NT2/D1 (cell line): ENCODE measurements around the gene ARG1.
"Not testable (repeated sequence)": the region's sequence is repeated elsewhere in the genome, so short reads cannot be mapped to it uniquely, and the experiment has no call there.

Experiments
- DNase-seq: peaks from one replicate; pipeline ENCODE4 v3.0.0-alpha.2; 2011; ENCODE audit warnings: low read depth, low spot score
- H3K27me3 ChIP-seq: 2 replicates; pipeline ENCODE4 v1.6.0; 2011; ENCODE audit warnings: mild to moderate bottlenecking; ENCODE audit not compliant: insufficient read length, insufficient read depth
- H3K36me3 ChIP-seq: 2 replicates; pipeline ENCODE4 v1.6.1; 2011; ENCODE audit warnings: mild to moderate bottlenecking, low read length, mixed read lengths; ENCODE audit not compliant: insufficient read depth, insufficient read length
- H3K4me1 ChIP-seq: 2 replicates; pipeline ENCODE4 v1.5.1; 2011; ENCODE audit not compliant: insufficient read depth, insufficient read length
- H3K4me3 ChIP-seq: 2 replicates; pipeline ENCODE4 v1.5.1; 2011; ENCODE audit warnings: low read depth; ENCODE audit not compliant: insufficient read length
- H3K9ac ChIP-seq: 2 replicates; pipeline ENCODE4 v1.6.0; 2011; ENCODE audit warnings: low read depth; ENCODE audit not compliant: insufficient read length
- H3K9me3 ChIP-seq: 2 replicates; pipeline ENCODE4 v1.5.1; 2011; ENCODE audit warnings: mild to moderate bottlenecking, low read length; ENCODE audit not compliant: insufficient read depth
- SUZ12 ChIP-seq: IDR thresholded peaks from 2 replicates; pipeline ENCODE4 v1.6.1; 2011; ENCODE audit not compliant: insufficient read length, insufficient read depth; ENCODE audit errors: extremely low read depth
- YY1 ChIP-seq: IDR thresholded peaks from 2 replicates; pipeline ENCODE4 v1.6.1; 2011; ENCODE audit not compliant: insufficient read length, insufficient read depth
- ZNF274 ChIP-seq: IDR thresholded peaks from 2 replicates; pipeline ENCODE4 v1.6.1; 2011; ENCODE audit warnings: mild to moderate bottlenecking, low read depth, low read length

Gene ARG1

DNA sequence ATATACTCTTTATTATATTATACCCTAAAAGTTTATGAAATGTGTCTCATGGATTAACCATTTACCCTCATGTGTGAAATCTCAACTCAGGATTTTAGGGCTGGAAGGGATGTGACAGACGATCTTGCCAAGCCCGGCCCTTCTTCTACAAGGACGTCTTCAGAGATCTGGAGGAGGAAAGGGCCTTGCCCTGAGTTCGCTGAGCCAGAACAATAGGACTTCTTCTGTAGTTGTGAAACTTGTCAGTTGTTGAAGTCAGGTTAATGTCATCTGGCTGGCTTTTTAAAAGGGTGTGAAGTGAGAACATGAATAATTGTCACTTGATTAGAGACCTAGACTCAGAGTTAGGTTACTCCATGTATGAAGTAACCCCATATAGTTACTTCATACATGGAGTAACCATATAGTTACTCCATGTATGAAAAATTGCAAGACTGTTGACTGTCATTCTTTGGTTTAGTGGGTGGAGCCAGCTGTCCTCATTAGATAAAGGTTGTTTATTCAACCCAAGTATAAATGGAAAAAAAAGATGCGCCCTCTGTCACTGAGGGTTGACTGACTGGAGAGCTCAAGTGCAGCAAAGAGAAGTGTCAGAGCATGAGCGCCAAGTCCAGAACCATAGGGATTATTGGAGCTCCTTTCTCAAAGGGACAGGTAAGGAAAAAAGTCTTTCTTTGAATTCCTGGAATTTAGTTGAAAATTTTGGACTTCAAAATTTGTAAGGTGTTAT is at the start of gene ARG1:
Gene ARG1 (plus strand): TSS at position 541 of the 730 bp plus-strand sequence. CDS start 57 bp downstream, at position 598.
- TF ChIP-seq ZNF274: no peak
- no peak for TF ChIP-seq YY1
- no peak for TF ChIP-seq SUZ12
- Histone ChIP-seq H3K9me3 (no peaks in the 10 kb centered on the region), H3K36me3 (no peaks in the 10 kb centered on the region), H3K27me3 (no peaks in the 10 kb centered on the region), H3K4me3 (no peak within 1 kb of the TSS), H3K4me1 (no peaks in the 10 kb centered on the region), H3K9ac (no peak within 1 kb of the TSS)
- DNase-seq: no peak

DNA sequence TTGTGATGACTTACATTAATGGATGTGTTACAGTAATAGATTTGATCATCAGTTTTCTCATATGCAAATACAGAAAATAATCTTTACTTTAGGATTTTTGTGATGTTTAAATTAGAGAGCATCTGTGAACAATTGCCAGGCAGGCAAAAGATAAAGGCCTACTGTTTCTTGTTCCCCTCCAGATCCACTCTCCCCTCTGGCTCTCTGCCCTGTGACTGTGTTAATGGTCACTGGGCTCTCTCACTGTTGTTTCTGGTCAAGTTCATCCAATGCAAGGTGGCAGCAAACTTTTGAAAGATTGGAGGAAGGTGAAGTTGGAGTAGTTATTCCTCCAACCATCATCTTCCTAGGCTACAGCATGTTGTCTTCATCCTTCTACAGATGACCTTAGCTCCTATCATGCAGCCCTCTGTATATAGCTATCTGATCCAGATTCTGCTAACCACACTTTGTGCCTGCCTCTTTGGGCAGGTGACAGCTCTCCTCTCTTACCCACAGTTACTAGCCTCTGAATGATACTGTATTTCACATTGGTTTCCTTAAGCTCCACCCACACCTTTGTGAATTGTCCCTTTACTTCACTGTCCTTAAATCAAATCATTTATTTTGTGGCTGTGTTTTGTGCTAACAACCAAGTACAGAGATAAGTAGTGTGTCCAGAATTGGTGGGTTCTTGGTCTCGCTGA is 48.9 kb upstream of the ARG1 start:
- Histone ChIP-seq H3K4me3 (no peak overlapping the region), H3K9me3 (peaks cover 13% of the 10 kb centered on the region), H3K36me3 (no peaks in the 10 kb centered on the region), H3K9ac (no peak overlapping the region), H3K27me3 (no peaks in the 10 kb centered on the region), H3K4me1 (no peaks in the 10 kb centered on the region)
- TF ChIP-seq ZNF274: no peak
- TF ChIP-seq SUZ12: no peak
- no peak for TF ChIP-seq YY1
- no peak for DNase-seq

DNA sequence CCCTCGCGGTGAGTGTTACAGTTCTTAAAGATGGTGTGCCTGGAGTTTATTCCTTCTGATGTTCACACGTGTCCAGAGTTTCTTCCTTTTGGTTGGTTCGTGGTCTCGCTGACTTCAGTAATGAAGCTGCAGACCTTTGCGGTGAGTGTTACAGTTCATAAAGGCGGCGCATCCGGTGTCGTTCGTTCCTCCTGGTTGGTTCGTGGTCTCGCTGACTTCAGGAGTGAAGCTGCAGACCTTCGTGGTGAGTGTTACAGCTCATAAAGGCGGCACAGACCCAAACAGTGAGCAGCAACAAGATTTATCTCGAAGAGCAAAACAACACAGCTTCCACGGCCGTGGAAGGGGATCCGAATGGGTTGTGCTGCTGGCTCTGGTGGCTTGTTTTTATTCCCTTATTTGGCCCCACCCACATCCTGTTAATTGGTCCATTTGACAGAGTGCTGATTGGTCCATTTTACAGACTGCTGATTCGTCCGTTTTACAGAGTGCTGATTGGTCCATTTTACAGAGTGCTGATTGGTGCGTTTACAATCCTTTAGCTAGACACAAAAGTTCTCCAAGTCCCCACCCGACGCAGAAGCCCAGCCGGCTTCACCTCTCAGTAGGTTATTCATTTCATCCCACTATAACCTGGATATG is 48.2 kb upstream of the ARG1 start:
- TF ChIP-seq ZNF274 (no peak), YY1 (no peak), SUZ12 (no peak)
- H3K9me3 ChIP-seq: peaks cover 13% of the 10 kb centered on the region

DNA sequence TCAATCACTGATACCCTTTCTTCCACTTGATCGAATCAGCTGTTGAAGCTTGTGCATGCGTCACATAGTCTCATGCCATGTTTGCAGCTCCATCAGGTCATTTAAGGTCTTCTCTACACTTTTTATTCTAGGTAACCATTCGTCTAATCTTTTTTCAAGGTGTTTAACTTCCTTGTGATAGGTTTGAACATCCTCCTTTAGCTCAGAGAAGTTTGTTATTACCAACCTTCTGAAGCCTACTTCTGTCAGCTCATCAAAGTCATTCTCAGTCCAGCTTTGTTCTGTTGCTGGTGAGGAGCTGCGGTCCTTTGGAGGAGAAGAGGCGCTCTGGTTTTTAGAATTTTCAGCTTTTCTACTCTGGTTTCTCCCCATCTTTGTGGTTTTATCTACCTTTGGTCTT is 42.1 kb upstream of the ARG1 start:
- not testable (repeated sequence) for H3K9me3 ChIP-seq, H3K4me1 ChIP-seq, H3K27me3 ChIP-seq, H3K4me3 ChIP-seq, H3K36me3 ChIP-seq, DNase-seq, H3K9ac ChIP-seq

More for the DNA sequence above, 48.2 kb upstream of the ARG1 start:
- Histone ChIP-seq H3K36me3 (no peaks in the 10 kb centered on the region), H3K4me1 (no peaks in the 10 kb centered on the region), H3K27me3 (no peaks in the 10 kb centered on the region), H3K9ac (no peak overlapping the region), H3K4me3 (no peak overlapping the region)
- no peak for DNase-seq

DNA sequence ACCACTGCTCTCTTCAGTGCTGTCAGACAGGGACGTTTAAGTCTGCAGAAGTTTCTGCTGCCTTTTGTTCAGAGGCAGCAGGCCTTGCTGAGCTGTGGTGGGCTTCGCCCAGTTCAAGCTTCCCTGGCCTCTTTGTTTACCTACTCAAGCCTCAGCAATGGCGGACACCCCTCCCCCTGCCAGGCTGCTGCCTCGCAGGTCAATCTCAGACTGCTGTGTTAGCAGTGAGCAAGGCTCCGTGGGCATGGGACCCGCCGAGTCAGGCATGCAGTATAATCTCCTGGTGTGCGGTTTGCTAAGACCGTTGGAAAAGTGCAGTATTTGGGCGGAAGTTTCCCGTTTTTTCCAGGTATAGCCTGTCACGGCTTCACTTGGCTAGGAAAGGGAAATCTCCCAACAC is 41.3 kb upstream of the ARG1 start:
- H3K36me3 ChIP-seq, H3K4me3 ChIP-seq, DNase-seq, H3K9me3 ChIP-seq, H3K9ac ChIP-seq, H3K4me1 ChIP-seq, H3K27me3 ChIP-seq: not testable (repeated sequence)

DNA sequence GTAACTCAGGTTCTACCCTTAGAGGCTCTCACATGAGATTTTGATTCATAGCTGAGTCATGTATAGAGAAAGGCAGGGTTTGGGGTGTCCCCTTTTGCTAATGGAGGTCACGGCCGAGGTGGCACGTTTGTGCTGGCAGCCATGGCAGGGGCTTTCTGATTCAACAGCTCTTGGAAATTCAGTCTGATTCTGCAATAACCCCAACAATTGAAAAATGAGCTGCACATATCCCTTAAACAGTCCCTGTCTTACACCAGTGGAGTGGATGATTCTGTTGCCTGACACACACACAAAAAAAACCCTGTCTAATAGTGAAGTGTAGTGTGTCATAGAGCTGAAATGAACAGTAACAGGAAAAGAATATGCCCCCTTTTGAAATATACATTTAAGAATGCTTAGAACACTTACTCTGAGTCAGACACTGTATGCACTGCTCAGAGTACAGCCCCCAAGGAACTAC is 40.4 kb upstream of the ARG1 start:
- Histone ChIP-seq H3K9ac (no peak overlapping the region), H3K36me3 (no peaks in the 10 kb centered on the region), H3K4me3 (no peak overlapping the region), H3K4me1 (no peaks in the 10 kb centered on the region), H3K9me3 (no peaks in the 10 kb centered on the region), H3K27me3 (no peaks in the 10 kb centered on the region)
- DNase-seq: no peak
- TF ChIP-seq SUZ12: no peak
- TF ChIP-seq YY1: no peak
- no peak for TF ChIP-seq ZNF274

DNA sequence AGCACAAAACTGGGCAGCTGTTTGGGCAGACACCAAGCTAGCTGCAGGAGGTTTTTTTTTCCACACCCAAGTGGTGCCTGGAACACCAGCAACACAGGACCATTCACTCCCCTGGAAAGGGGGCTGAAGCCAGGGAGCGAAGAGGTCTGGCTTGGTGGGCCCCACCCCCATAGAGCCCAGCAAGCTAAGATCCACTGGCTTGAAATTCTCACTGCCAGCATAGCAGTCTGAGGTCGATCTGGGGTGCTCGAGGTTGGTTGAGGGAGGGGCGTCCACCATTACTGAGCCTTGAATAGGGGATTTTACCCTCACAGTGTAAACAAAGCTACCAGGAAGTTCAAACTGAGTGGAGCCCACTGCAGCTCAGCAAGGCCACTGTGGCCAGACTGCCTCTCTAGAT is 34.4 kb upstream of the ARG1 start:
- not testable (repeated sequence) for H3K4me3 ChIP-seq, H3K36me3 ChIP-seq, DNase-seq, H3K9me3 ChIP-seq, H3K4me1 ChIP-seq, H3K9ac ChIP-seq, H3K27me3 ChIP-seq
